Uterus (tissue), 4 donors: ENCODE measurements around the gene EML6. TPM values are rescaled to one million over a fixed set of nuclear protein-coding genes. Genes with fewer than 3 reads are reported as not detected.

ENCODE experiments used
- DNase-seq, 2 donors: peaks; one replicate each; pipeline ENCODE4 v3.0.0-alpha.2; 2019 to 2020
- H3K27ac ChIP-seq, 2 donors: fragments of 200-600 bp; sonication (generic); 1 replicate in 1 of 2; 2 replicates in 1 of 2; pipeline ENCODE4 v1.5.1; 2016 to 2018
- H3K27me3 ChIP-seq, 2 donors: fragments of 200-600 bp; sonication (generic); one replicate each; pipeline ENCODE4 v1.5.1; 2018 to 2019; ENCODE audit warnings: control low read depth in 1 of 2
- H3K36me3 ChIP-seq, 2 donors: fragments of 200-600 bp; sonication (generic); one replicate each; pipeline ENCODE4 v1.5.1; 2019; ENCODE audit warnings: control low read depth in 1 of 2
- H3K4me1 ChIP-seq, 2 donors: fragments of 200-600 bp; sonication (generic); one replicate each; pipeline ENCODE4 v1.5.1; 2018 to 2019; ENCODE audit warnings: control low read depth in 1 of 2
- H3K4me3 ChIP-seq, 2 donors: fragments of 200-600 bp; sonication (generic); 1 replicate in 1 of 2; 2 replicates in 1 of 2; pipeline ENCODE4 v1.5.1; 2018 to 2019; ENCODE audit warnings: mild to moderate bottlenecking in 1 of 2
- H3K9me3 ChIP-seq, 2 donors: fragments of 200-600 bp; sonication (generic); one replicate each; pipeline ENCODE4 v1.5.1; 2019; ENCODE audit warnings: control low read depth in 1 of 2
- POLR2A ChIP-seq, 2 donors: fragments of 450-650 bp; IDR thresholded peaks; one replicate each; pipeline ENCODE4 v1.6.1; 2016; ENCODE audit warnings: antibody characterized with exemption in 2 of 2, mild to moderate bottlenecking in 1 of 2, moderate library complexity in 1 of 2
- intact Hi-C: fragments of 100-400 bp; cut with DNase I; formaldehyde crosslinking; loops from one replicate; pipeline ENCODE4 v1.15.1; 2023; ENCODE audit warnings: low total_unique reads
- total RNA-seq, 4 donors: library from RNA; depleted of rRNA in 3 of 4; stranded (reverse); fragments of >200 nt in 3 of 4; gene quantifications; one replicate each; pipeline versions ENCODE4 v1.1.0 to v1.2.4, GENCODE V29; 2014 to 2023
- TF ChIP-seq, protein P1 (sequence below), 4 experiments: fragments of 200-600 bp in 2 of 4; fragments of 450-650 bp in 2 of 4; sonication (generic) in 2 of 4; IDR thresholded peaks; one replicate each; pipeline ENCODE4 v1.5.1; 2016 to 2019; ENCODE audit warnings: antibody characterized with exemption in 4 of 4, mild to moderate bottlenecking in 2 of 4, moderate library complexity in 1 of 4
- donor health status: DM: yes; HTN: yes; CAD: no.

EML6 gene
- total RNA-seq, 4 donors from 2014 or later = 0.26 to 2.4 (median 1.5) TPM

GRCh38 chr2:54952978-54953456, 229.6 kb downstream of the EML6 start:
- TF ChIP-seq, protein P1, sequence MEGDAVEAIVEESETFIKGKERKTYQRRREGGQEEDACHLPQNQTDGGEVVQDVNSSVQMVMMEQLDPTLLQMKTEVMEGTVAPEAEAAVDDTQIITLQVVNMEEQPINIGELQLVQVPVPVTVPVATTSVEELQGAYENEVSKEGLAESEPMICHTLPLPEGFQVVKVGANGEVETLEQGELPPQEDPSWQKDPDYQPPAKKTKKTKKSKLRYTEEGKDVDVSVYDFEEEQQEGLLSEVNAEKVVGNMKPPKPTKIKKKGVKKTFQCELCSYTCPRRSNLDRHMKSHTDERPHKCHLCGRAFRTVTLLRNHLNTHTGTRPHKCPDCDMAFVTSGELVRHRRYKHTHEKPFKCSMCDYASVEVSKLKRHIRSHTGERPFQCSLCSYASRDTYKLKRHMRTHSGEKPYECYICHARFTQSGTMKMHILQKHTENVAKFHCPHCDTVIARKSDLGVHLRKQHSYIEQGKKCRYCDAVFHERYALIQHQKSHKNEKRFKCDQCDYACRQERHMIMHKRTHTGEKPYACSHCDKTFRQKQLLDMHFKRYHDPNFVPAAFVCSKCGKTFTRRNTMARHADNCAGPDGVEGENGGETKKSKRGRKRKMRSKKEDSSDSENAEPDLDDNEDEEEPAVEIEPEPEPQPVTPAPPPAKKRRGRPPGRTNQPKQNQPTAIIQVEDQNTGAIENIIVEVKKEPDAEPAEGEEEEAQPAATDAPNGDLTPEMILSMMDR (IDR thresholded peaks at IDR 0.05) = no peak
- no peak for TF ChIP-seq POLR2A (IDR thresholded peaks at IDR 0.05)
- intact Hi-C loops = no loop called here
- Histone ChIP-seq H3K27me3 (no peaks in the 10 kb centered on the region), H3K4me3 (no peak overlapping the region), H3K36me3 (no peaks in the 10 kb centered on the region), H3K4me1 (no peaks in the 10 kb centered on the region), H3K9me3 (no peaks in the 10 kb centered on the region), H3K27ac (no peak overlapping the region)
- DNase-seq = no peak

- intact Hi-C loops = no loop called here
- Histone ChIP-seq H3K4me3 (no peak overlapping the region), H3K9me3 (no peaks in the 10 kb centered on the region), H3K4me1 (no peaks in the 10 kb centered on the region), H3K27me3 (no peaks in the 10 kb centered on the region), H3K27ac (no peak overlapping the region), H3K36me3 (no peaks in the 10 kb centered on the region)
- DNase-seq = no peak
- TF ChIP-seq, protein P1 (IDR thresholded peaks at IDR 0.05) = no peak
- no peak for TF ChIP-seq POLR2A (IDR thresholded peaks at IDR 0.05)
Observed at GRCh38 chr2:54954158-54954557, 230.7 kb downstream of the EML6 start.

GRCh38 chr2:54954705-54955357, 231.4 kb downstream of the EML6 start:
- intact Hi-C loops = no loop called here
- H3K9me3 ChIP-seq = no peaks in the 10 kb centered on the region

GRCh38 chr2:54955358-54956110, 232.1 kb downstream of the EML6 start:
- no peak for DNase-seq
- H3K4me1 ChIP-seq = no peaks in the 10 kb centered on the region

More at GRCh38 chr2:54954705-54955357, 231.4 kb downstream of the EML6 start:
- no peaks in the 10 kb centered on the region for H3K27me3 ChIP-seq
- no peak overlapping the region for H3K27ac ChIP-seq
- no peak for DNase-seq
- no peaks in the 10 kb centered on the region for H3K4me1 ChIP-seq
- H3K36me3 ChIP-seq = no peaks in the 10 kb centered on the region
- TF ChIP-seq, protein P1 (IDR thresholded peaks at IDR 0.05) = no peak
- TF ChIP-seq POLR2A (IDR thresholded peaks at IDR 0.05) = no peak
- H3K4me3 ChIP-seq = no peak overlapping the region

More at GRCh38 chr2:54955358-54956110, 232.1 kb downstream of the EML6 start:
- Histone ChIP-seq H3K27ac (no peak overlapping the region), H3K36me3 (no peaks in the 10 kb centered on the region), H3K4me3 (no peak overlapping the region), H3K9me3 (no peaks in the 10 kb centered on the region), H3K27me3 (no peaks in the 10 kb centered on the region)
- TF ChIP-seq, protein P1 (IDR thresholded peaks at IDR 0.05) = no peak
- no peak for TF ChIP-seq POLR2A (IDR thresholded peaks at IDR 0.05)
- intact Hi-C loops = no loop called here
